ENCODE measurements around the gene MMP28.

The MMP28 gene

GRCh38 chr17:35790841-35791240 is 4.6 kb downstream of the MMP28 start:
- no peak overlapping the region for H3K9ac ChIP-seq (ENCODE audit: low read depth, low read length, poor library complexity)
- no peak overlapping the region for H2AK5ac ChIP-seq (ENCODE audit: low read depth, low read length)
- H3K9me3 ChIP-seq (replicated peaks in 1 of 2; ENCODE audit: control insufficient read depth in 2 of 2, insufficient read depth in 1 of 2, low read depth in 1 of 2, low read length in 2 of 2): no peaks in the 10 kb centered on the region
- no peaks in the 10 kb centered on the region for H3K36me3 ChIP-seq (replicated peaks in 1 of 2; ENCODE audit: control insufficient read depth in 2 of 2, insufficient read depth in 2 of 2, low read length in 2 of 2)
- H3K27ac ChIP-seq (replicated peaks; ENCODE audit: low read length): no peak overlapping the region
- H2BK12ac ChIP-seq (ENCODE audit: low read length): no peak overlapping the region
- H2BK5ac ChIP-seq (ENCODE audit: low read length): no peak overlapping the region
- H3K4me2 ChIP-seq (ENCODE audit: insufficient read depth, low read length, poor library complexity, severe bottlenecking): no peak overlapping the region
- no peak overlapping the region for H2BK15ac ChIP-seq (ENCODE audit: low read length)
- no peak overlapping the region for H2AFZ ChIP-seq (ENCODE audit: low read length)
- H3K4ac ChIP-seq (ENCODE audit: low read length): no peak overlapping the region
- H3K4me3 ChIP-seq (ENCODE audit: low read length in 2 of 2): no peak overlapping the region
- no peak overlapping the region for H3K23ac ChIP-seq (ENCODE audit: low read depth, low read length, poor library complexity)
- H3K79me1 ChIP-seq (ENCODE audit: low read depth, low read length): no peaks in the 10 kb centered on the region
- peaks cover 7 to 75% (median 36%) of the 10 kb centered on the region in 3 experiments for H3K27me3 ChIP-seq (ENCODE audit: control insufficient read depth in 3 of 3, insufficient read depth in 3 of 3, low read depth in 1 of 3, low read length in 3 of 3)
- WGBS, 2 donors (ENCODE audit: extremely low coverage in 2 of 2, insufficient read length in 2 of 2, insufficient replicate concordance in 1 of 2): no CpG with 5 or more reads among the region's 3 CpGs
- no peak overlapping the region for H3K14ac ChIP-seq (ENCODE audit: low read length)
- no peak overlapping the region for H4K91ac ChIP-seq (ENCODE audit: low read depth, low read length, poor library complexity)
- no peak overlapping the region for H2BK120ac ChIP-seq (ENCODE audit: low read depth, low read length)
- no peak for DNase-seq (ENCODE audit: low spot score)
- no peak overlapping the region for H4K8ac ChIP-seq (ENCODE audit: low read depth, low read length)
- H3K4me1 ChIP-seq (ENCODE audit: control insufficient read depth in 2 of 2, insufficient read depth in 1 of 2, low read depth in 1 of 2, low read length in 2 of 2): peaks cover 2% of the 10 kb centered on the region in 2 donors
- H3K18ac ChIP-seq (ENCODE audit: low read length): no peak overlapping the region

- Histone ChIP-seq H4K8ac (ENCODE audit: low read depth, low read length) (no peak overlapping the region), H3K27ac (replicated peaks; ENCODE audit: low read length) (no peak overlapping the region), H3K18ac (ENCODE audit: low read length) (no peak overlapping the region), H2BK12ac (ENCODE audit: low read length) (no peak overlapping the region), H3K4me2 (ENCODE audit: insufficient read depth, low read length, poor library complexity, severe bottlenecking) (no peak overlapping the region), H3K23ac (ENCODE audit: low read depth, low read length, poor library complexity) (no peak overlapping the region), H3K9me3 (replicated peaks in 1 of 2; ENCODE audit: control insufficient read depth in 2 of 2, insufficient read depth in 1 of 2, low read depth in 1 of 2, low read length in 2 of 2) (no peaks in the 10 kb centered on the region), H2BK15ac (ENCODE audit: low read length) (no peak overlapping the region), H3K4ac (ENCODE audit: low read length) (no peak overlapping the region), H3K4me1 (ENCODE audit: control insufficient read depth in 2 of 2, insufficient read depth in 1 of 2, low read depth in 1 of 2, low read length in 2 of 2) (no peaks in the 10 kb centered on the region), H3K36me3 (replicated peaks in 1 of 2; ENCODE audit: control insufficient read depth in 2 of 2, insufficient read depth in 2 of 2, low read length in 2 of 2) (no peaks in the 10 kb centered on the region), H2BK5ac (ENCODE audit: low read length) (no peak overlapping the region), H2AFZ (ENCODE audit: low read length) (no peak overlapping the region), H3K14ac (ENCODE audit: low read length) (no peak overlapping the region), H2AK5ac (ENCODE audit: low read depth, low read length) (no peak overlapping the region), H3K4me3 (ENCODE audit: low read length in 2 of 2) (no peak overlapping the region), H3K27me3 (ENCODE audit: control insufficient read depth in 3 of 3, insufficient read depth in 3 of 3, low read depth in 1 of 3, low read length in 3 of 3) (peaks cover 0 to 67% (median 15%) of the 10 kb centered on the region in 3 experiments), H3K9ac (ENCODE audit: low read depth, low read length, poor library complexity) (no peak overlapping the region), H4K91ac (ENCODE audit: low read depth, low read length, poor library complexity) (no peak overlapping the region), H3K79me1 (ENCODE audit: low read depth, low read length) (no peaks in the 10 kb centered on the region), H2BK120ac (ENCODE audit: low read depth, low read length) (no peak overlapping the region)
- no peak for DNase-seq (ENCODE audit: low spot score)
- no CpG with 5 or more reads among the region's 2 CpGs for WGBS, 2 donors (ENCODE audit: extremely low coverage in 2 of 2, insufficient read length in 2 of 2, insufficient replicate concordance in 1 of 2)
These were observed 6.7 kb downstream of the MMP28 start for GRCh38 chr17:35788477-35789368.

GRCh38 chr17:35786941-35787432 is 8.5 kb downstream of the MMP28 start:
- no peak overlapping the region for H2BK5ac ChIP-seq (ENCODE audit: low read length)
- H3K18ac ChIP-seq (ENCODE audit: low read length): no peak overlapping the region
- no peak overlapping the region for H3K14ac ChIP-seq (ENCODE audit: low read length)
- H2BK15ac ChIP-seq (ENCODE audit: low read length): no peak overlapping the region
- no peak for DNase-seq (ENCODE audit: low spot score)
- no peak overlapping the region for H3K27ac ChIP-seq (replicated peaks; ENCODE audit: low read length)
- no peak overlapping the region for H3K4me3 ChIP-seq (ENCODE audit: low read length in 2 of 2)
- H2BK12ac ChIP-seq (ENCODE audit: low read length): no peak overlapping the region
- H3K23ac ChIP-seq (ENCODE audit: low read depth, low read length, poor library complexity): no peak overlapping the region
- peaks cover 0 to 61% (median 4%) of the 10 kb centered on the region in 3 experiments for H3K27me3 ChIP-seq (ENCODE audit: control insufficient read depth in 3 of 3, insufficient read depth in 3 of 3, low read depth in 1 of 3, low read length in 3 of 3)
- no peak overlapping the region for H2AFZ ChIP-seq (ENCODE audit: low read length)
- H3K9ac ChIP-seq (ENCODE audit: low read depth, low read length, poor library complexity): no peak overlapping the region
- no peak overlapping the region for H3K4ac ChIP-seq (ENCODE audit: low read length)
- H2BK120ac ChIP-seq (ENCODE audit: low read depth, low read length): no peak overlapping the region
- no peaks in the 10 kb centered on the region for H3K36me3 ChIP-seq (replicated peaks in 1 of 2; ENCODE audit: control insufficient read depth in 2 of 2, insufficient read depth in 2 of 2, low read length in 2 of 2)
- H3K79me1 ChIP-seq (ENCODE audit: low read depth, low read length): no peaks in the 10 kb centered on the region
- no peaks in the 10 kb centered on the region for H3K4me1 ChIP-seq (ENCODE audit: control insufficient read depth in 2 of 2, insufficient read depth in 1 of 2, low read depth in 1 of 2, low read length in 2 of 2)
- no peak overlapping the region for H3K4me2 ChIP-seq (ENCODE audit: insufficient read depth, low read length, poor library complexity, severe bottlenecking)
- no peak overlapping the region for H4K8ac ChIP-seq (ENCODE audit: low read depth, low read length)
- H2AK5ac ChIP-seq (ENCODE audit: low read depth, low read length): no peak overlapping the region
- H3K9me3 ChIP-seq (replicated peaks in 1 of 2; ENCODE audit: control insufficient read depth in 2 of 2, insufficient read depth in 1 of 2, low read depth in 1 of 2, low read length in 2 of 2): no peaks in the 10 kb centered on the region
- WGBS, 2 donors (ENCODE audit: extremely low coverage in 2 of 2, insufficient read length in 2 of 2, insufficient replicate concordance in 1 of 2): no CpG with 5 or more reads among the region's 3 CpGs
- H4K91ac ChIP-seq (ENCODE audit: low read depth, low read length, poor library complexity): no peak overlapping the region

- Histone ChIP-seq H3K4me3 (ENCODE audit: low read length in 2 of 2) (peak overlapping the region in 1 of 2 donors; percentile 44), H4K8ac (ENCODE audit: low read depth, low read length) (no peak overlapping the region), H3K4me1 (ENCODE audit: control insufficient read depth in 2 of 2, insufficient read depth in 1 of 2, low read depth in 1 of 2, low read length in 2 of 2) (no peaks in the 10 kb centered on the region), H3K4ac (ENCODE audit: low read length) (no peak overlapping the region), H2BK12ac (ENCODE audit: low read length) (no peak overlapping the region), H4K91ac (ENCODE audit: low read depth, low read length, poor library complexity) (no peak overlapping the region), H2BK120ac (ENCODE audit: low read depth, low read length) (no peak overlapping the region), H3K9me3 (replicated peaks in 1 of 2; ENCODE audit: control insufficient read depth in 2 of 2, insufficient read depth in 1 of 2, low read depth in 1 of 2, low read length in 2 of 2) (no peaks in the 10 kb centered on the region), H2BK5ac (ENCODE audit: low read length) (no peak overlapping the region), H3K9ac (ENCODE audit: low read depth, low read length, poor library complexity) (no peak overlapping the region), H2AK5ac (ENCODE audit: low read depth, low read length) (no peak overlapping the region), H3K23ac (ENCODE audit: low read depth, low read length, poor library complexity) (no peak overlapping the region), H3K18ac (ENCODE audit: low read length) (no peak overlapping the region), H3K27ac (replicated peaks; ENCODE audit: low read length) (no peak overlapping the region), H3K4me2 (ENCODE audit: insufficient read depth, low read length, poor library complexity, severe bottlenecking) (no peak overlapping the region), H3K36me3 (replicated peaks in 1 of 2; ENCODE audit: control insufficient read depth in 2 of 2, insufficient read depth in 2 of 2, low read length in 2 of 2) (no peaks in the 10 kb centered on the region), H3K27me3 (ENCODE audit: control insufficient read depth in 3 of 3, insufficient read depth in 3 of 3, low read depth in 1 of 3, low read length in 3 of 3) (peaks cover 0 to 54% (median 0%) of the 10 kb centered on the region in 3 experiments), H3K79me1 (ENCODE audit: low read depth, low read length) (no peaks in the 10 kb centered on the region), H2BK15ac (ENCODE audit: low read length) (no peak overlapping the region), H2AFZ (ENCODE audit: low read length) (no peak overlapping the region), H3K14ac (ENCODE audit: low read length) (no peak overlapping the region)
- no peak for DNase-seq (ENCODE audit: low spot score)
- no CpG with 5 or more reads among the region's 2 CpGs for WGBS, 2 donors (ENCODE audit: extremely low coverage in 2 of 2, insufficient read length in 2 of 2, insufficient replicate concordance in 1 of 2)
These were observed 10.5 kb downstream of the MMP28 start for GRCh38 chr17:35784895-35785294.

All from neuronal stem cell (in vitro differentiated cells).